Progenitor cell of endocrine pancreas (in vitro differentiated cells): ENCODE measurements around the gene KCTD4. TPM values are rescaled to one million over a fixed set of nuclear protein-coding genes. Genes with fewer than 3 reads are reported as not detected.

ENCODE experiments used
- DNase-seq: peaks from one replicate; pipeline ENCODE4 v3.0.0; 2021; ENCODE audit warnings: low spot score; ENCODE audit not compliant: unreplicated experiment
- H3K27ac Mint-ChIP-seq: 2 replicates; pipeline ENCODE4 v1.8.0; 2021; ENCODE audit warnings: mild to moderate bottlenecking, moderate library complexity, mixed read lengths
- H3K27me3 Mint-ChIP-seq: 2 replicates; pipeline ENCODE4 v1.8.0; 2021; ENCODE audit warnings: mixed read lengths
- H3K36me3 Mint-ChIP-seq: 2 replicates; pipeline ENCODE4 v1.8.0; 2022; ENCODE audit warnings: mixed read lengths; ENCODE audit not compliant: insufficient read depth
- H3K4me1 Mint-ChIP-seq: 2 replicates; pipeline ENCODE4 v1.8.0; 2021; ENCODE audit warnings: low read depth, mixed read lengths
- H3K4me3 Mint-ChIP-seq: 2 replicates; pipeline ENCODE4 v1.8.0; 2021; ENCODE audit warnings: low read depth, mild to moderate bottlenecking, moderate library complexity, mixed read lengths
- H3K9me3 Mint-ChIP-seq: 2 replicates; pipeline ENCODE4 v1.8.0; 2021; ENCODE audit warnings: low read depth, mixed read lengths
- total RNA-seq: library from RNA; stranded (reverse); gene quantifications from 2 replicates; pipeline ENCODE4 v1.2.1, GENCODE V29; 2021
- TF ChIP-seq, protein P1 (sequence below): fragments of 200-600 bp; sonication (generic); IDR thresholded peaks from one replicate; pipeline ENCODE4 v1.5.0; 2021; ENCODE audit warnings: antibody characterized with exemption, mild to moderate bottlenecking; ENCODE audit not compliant: unreplicated experiment

Gene KCTD4
- total RNA-seq, 1 donor from 2014 or later, result not detected

DNA sequence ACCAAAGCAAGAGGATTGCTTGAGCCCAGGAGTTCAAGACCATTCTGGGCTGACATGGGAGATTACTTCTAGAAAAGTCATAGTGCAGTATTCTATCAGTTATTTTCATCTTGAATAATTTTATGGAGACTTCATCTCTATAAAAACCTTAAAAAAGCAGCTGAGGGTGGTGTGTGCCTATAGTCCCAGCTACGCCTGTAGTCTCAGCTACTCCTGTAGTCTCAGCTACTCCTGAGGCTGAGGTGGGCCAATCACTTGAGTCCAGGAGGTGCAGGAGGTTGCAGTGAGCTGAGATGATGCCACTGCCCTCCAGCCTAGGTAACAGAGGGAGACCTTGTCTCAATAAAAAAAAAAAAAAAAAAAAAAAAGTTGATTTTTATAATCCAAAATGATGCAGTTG, 22.1 kb upstream of the KCTD4 start:
- H3K4me1 Mint-ChIP-seq, result peaks cover 9% of the 10 kb centered on the region
- peaks cover under 1% of the 10 kb centered on the region for H3K36me3 Mint-ChIP-seq
- TF ChIP-seq, protein P1, sequence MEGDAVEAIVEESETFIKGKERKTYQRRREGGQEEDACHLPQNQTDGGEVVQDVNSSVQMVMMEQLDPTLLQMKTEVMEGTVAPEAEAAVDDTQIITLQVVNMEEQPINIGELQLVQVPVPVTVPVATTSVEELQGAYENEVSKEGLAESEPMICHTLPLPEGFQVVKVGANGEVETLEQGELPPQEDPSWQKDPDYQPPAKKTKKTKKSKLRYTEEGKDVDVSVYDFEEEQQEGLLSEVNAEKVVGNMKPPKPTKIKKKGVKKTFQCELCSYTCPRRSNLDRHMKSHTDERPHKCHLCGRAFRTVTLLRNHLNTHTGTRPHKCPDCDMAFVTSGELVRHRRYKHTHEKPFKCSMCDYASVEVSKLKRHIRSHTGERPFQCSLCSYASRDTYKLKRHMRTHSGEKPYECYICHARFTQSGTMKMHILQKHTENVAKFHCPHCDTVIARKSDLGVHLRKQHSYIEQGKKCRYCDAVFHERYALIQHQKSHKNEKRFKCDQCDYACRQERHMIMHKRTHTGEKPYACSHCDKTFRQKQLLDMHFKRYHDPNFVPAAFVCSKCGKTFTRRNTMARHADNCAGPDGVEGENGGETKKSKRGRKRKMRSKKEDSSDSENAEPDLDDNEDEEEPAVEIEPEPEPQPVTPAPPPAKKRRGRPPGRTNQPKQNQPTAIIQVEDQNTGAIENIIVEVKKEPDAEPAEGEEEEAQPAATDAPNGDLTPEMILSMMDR, result no peak
- H3K9me3 Mint-ChIP-seq, result peaks cover 2% of the 10 kb centered on the region
- no peak overlapping the region for H3K27ac Mint-ChIP-seq
- no peaks in the 10 kb centered on the region for H3K27me3 Mint-ChIP-seq
- DNase-seq, result no peak
- no peak overlapping the region for H3K4me3 Mint-ChIP-seq

DNA sequence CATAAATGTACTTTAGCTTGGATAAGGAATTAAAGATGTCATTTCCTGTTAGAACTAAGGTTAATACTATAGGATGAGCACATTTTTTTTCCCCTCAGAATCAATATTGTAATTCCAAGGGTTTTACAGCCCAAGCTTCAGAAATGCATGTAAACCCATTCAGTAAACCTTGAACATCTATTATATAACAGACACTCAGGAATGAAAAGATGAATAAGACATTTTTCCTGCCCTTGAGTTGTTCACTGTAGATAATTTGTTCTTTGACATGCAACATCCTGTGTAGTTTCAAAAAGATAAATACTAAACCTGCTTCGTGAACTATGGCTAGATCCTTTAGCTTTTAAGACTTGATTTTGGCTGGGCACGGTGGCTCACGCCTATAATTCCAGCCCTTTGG, 21.7 kb upstream of the KCTD4 start:
- Mint-ChIP-seq H3K27ac (no peak overlapping the region), H3K4me1 (peaks cover 13% of the 10 kb centered on the region), H3K36me3 (peaks cover under 1% of the 10 kb centered on the region), H3K9me3 (peaks cover 2% of the 10 kb centered on the region), H3K4me3 (no peak overlapping the region), H3K27me3 (no peaks in the 10 kb centered on the region)
- TF ChIP-seq, protein P1, result no peak
- no peak for DNase-seq

DNA sequence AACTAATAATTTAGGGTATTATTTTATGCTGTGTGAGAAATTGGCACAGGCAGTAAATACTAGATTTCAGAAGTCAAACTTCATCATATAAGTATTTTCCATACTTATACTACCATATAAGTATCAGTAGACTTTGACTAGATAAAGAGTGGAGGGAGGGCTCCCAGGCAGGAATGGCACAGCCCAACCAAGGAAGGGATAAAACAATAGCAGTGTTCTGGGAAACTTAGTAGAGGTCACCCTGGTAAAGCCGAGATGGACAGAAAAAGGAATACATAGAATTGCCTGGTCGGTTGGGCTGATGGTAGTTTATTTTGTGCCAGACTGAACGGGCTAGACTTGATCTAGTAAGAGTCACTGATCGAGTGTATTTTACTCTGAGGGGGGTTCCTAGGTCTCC, 19.6 kb upstream of the KCTD4 start:
- Mint-ChIP-seq H3K27ac (peak overlapping the region; percentile 45), H3K36me3 (peaks cover 5% of the 10 kb centered on the region), H3K4me1 (peaks cover 16% of the 10 kb centered on the region), H3K27me3 (no peaks in the 10 kb centered on the region), H3K4me3 (no peak overlapping the region), H3K9me3 (peaks cover 2% of the 10 kb centered on the region)
- TF ChIP-seq, protein P1, result no peak
- no peak for DNase-seq

DNA sequence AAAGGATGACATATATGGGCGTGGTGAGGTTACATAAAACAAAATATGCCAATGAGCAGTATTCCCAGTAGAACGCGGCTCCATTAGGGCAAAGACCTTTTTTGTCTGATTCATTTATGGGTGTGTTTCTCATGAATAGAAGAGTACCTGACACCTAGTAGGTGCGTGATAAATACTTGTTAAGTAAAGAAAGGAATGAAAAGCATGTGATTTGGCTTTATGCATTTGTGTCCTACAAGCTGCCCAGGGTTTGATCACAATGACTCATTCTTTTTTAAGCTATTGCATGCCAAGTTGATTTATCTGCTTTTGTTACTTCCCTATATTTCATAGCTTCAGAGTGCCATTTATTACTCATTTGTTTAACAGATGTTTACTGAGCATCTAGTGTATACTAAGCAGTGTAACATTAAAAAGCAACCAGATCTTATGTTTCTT, 19.1 kb upstream of the KCTD4 start:
- H3K36me3 Mint-ChIP-seq, result peaks cover 5% of the 10 kb centered on the region
- TF ChIP-seq, protein P1, result no peak
- no peak for DNase-seq

DNA sequence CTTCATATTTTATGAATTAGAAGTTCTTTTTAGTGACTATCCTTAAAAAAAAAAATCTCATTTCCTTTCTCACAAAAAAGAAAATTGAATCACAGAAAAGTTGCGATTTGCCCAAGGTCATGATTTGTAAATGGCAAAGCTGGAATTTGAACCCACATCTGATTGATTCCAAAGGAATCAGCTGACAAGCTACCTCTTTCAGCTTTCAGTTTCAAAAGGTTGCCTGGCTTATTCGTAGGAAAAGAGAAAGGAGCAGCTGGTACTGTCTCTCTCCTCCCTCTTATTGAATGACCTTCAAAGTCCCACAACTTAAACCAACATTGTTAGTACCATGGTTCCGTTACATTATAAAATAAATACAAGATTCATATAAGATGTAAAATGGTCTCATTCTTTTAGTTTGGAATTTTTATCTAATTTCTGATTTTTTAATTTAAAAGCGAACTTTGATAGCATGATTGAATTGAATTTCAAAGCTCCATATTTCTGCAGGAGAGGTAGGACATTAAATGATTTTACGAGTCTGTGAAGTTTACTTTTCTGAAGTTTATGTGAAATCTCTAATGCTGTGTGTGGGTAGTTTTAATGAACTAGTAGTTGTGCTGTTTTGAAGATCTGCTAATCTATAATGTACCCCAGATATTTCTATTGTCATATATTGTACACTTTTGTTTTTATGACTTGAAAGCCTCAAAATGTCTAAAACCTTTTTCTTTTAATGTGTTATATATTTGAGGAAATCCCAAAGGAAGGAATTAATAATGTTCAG, 18.5 kb upstream of the KCTD4 start:
- peaks cover 2% of the 10 kb centered on the region for H3K9me3 Mint-ChIP-seq
- H3K36me3 Mint-ChIP-seq, result peaks cover 5% of the 10 kb centered on the region
- no peak for DNase-seq
- no peak overlapping the region for H3K4me3 Mint-ChIP-seq
- H3K4me1 Mint-ChIP-seq, result peaks cover 16% of the 10 kb centered on the region
- H3K27ac Mint-ChIP-seq, result no peak overlapping the region
- H3K27me3 Mint-ChIP-seq, result no peaks in the 10 kb centered on the region
- TF ChIP-seq, protein P1, result no peak

More for the DNA sequence above, 19.1 kb upstream of the KCTD4 start:
- Mint-ChIP-seq H3K4me1 (peaks cover 16% of the 10 kb centered on the region), H3K4me3 (no peak overlapping the region), H3K9me3 (peaks cover 2% of the 10 kb centered on the region), H3K27ac (no peak overlapping the region), H3K27me3 (no peaks in the 10 kb centered on the region)
